Right atrium auricular region (tissue), 2 donors: Measurements from ENCODE around the gene SP1. TPM values are rescaled to one million over a fixed set of nuclear protein-coding genes. Genes with fewer than 3 reads are reported as not detected.

Source experiments
- DNase-seq: peaks from one replicate; pipeline ENCODE4 v3.0.0-alpha.2; 2019; ENCODE audit warnings: low spot score
- H3K27ac ChIP-seq, 2 donors: fragments of 200-600 bp; sonication (generic); 1 replicate in 1 of 2; 2 replicates in 1 of 2; pipeline ENCODE4 v1.5.1; 2016 to 2019
- H3K27me3 ChIP-seq, 2 donors: fragments of 200-600 bp; sonication (generic); one replicate each; pipeline versions ENCODE4 v1.5.1 to v1.6.0; 2017 to 2019
- H3K36me3 ChIP-seq: fragments of 200-600 bp; sonication (generic); one replicate; pipeline ENCODE4 v1.5.1; 2016
- H3K4me1 ChIP-seq, 2 donors: fragments of 200-600 bp; sonication (generic); one replicate each; pipeline versions ENCODE4 v1.5.1 to v1.6.0; 2017 to 2019
- H3K4me3 ChIP-seq, 2 donors: fragments of 200-600 bp; sonication (generic); 1 replicate in 1 of 2; 2 replicates in 1 of 2; pipeline ENCODE4 v1.5.1; 2017 to 2019; ENCODE audit warnings: mild to moderate bottlenecking in 1 of 2, moderate library complexity in 1 of 2
- H3K9me3 ChIP-seq, 2 donors: fragments of 200-600 bp; sonication (generic); one replicate each; pipeline ENCODE4 v1.5.1; 2019
- CTCF ChIP-seq, 2 donors: fragments of 200-600 bp; sonication (generic); IDR thresholded peaks; one replicate each; pipeline ENCODE4 v1.5.1; 2019; ENCODE audit warnings: antibody characterized with exemption in 2 of 2
- total RNA-seq, 2 donors: library from RNA; depleted of rRNA; stranded (reverse); fragments of >200 nt; gene quantifications; one replicate each; pipeline ENCODE4 v1.1.0, GENCODE V29; 2016

The SP1 gene
- total RNA-seq, 2 donors from 2014 or later, result 21.2 to 36.6 TPM

- Histone ChIP-seq H3K27me3 (no peaks in the 10 kb centered on the region), H3K36me3 (peaks cover 100% of the 10 kb centered on the region), H3K9me3 (no peaks in the 10 kb centered on the region), H3K4me3 (no peak overlapping the region), H3K27ac (no peak overlapping the region), H3K4me1 (peaks cover 0 to 67% of the 10 kb centered on the region in 2 donors)
- DNase-seq, result no peak
- no peak for TF ChIP-seq CTCF (IDR thresholded peaks at IDR 0.05)
Observed at GRCh38 chr12:53463802-53464560, 84.0 kb downstream of the SP1 start.

GRCh38 chr12:53464685-53465418 lies 84.9 kb downstream of the SP1 start:
- H3K27ac ChIP-seq, result no peak overlapping the region
- no peak overlapping the region for H3K4me3 ChIP-seq
- H3K27me3 ChIP-seq, result no peaks in the 10 kb centered on the region
- no peak for TF ChIP-seq CTCF (IDR thresholded peaks at IDR 0.05)
- H3K36me3 ChIP-seq, result peaks cover 100% of the 10 kb centered on the region
- peaks cover 0 to 71% of the 10 kb centered on the region in 2 donors for H3K4me1 ChIP-seq
- no peak for DNase-seq
- no peaks in the 10 kb centered on the region for H3K9me3 ChIP-seq

GRCh38 chr12:53465679-53466078 lies 85.7 kb downstream of the SP1 start:
- no peak for TF ChIP-seq CTCF (IDR thresholded peaks at IDR 0.05)
- no peak overlapping the region for H3K4me3 ChIP-seq
- H3K4me1 ChIP-seq, result peaks cover 0 to 64% of the 10 kb centered on the region in 2 donors
- no peak for DNase-seq
- H3K36me3 ChIP-seq, result peaks cover 100% of the 10 kb centered on the region
- no peak overlapping the region for H3K27ac ChIP-seq
- no peaks in the 10 kb centered on the region for H3K27me3 ChIP-seq
- H3K9me3 ChIP-seq, result no peaks in the 10 kb centered on the region

Other genes starting within 250 kb of the SP1 start
- gene ZNF740, start 199.5 kb upstream of the SP1 start, total RNA-seq, result 1 to 10 TPM; 5.9 to 7.4 TPM
- 1 to 10 TPM; 3.4 to 4.9 TPM for gene CSAD, start 199.3 kb upstream of the SP1 start, total RNA-seq
- under 1 TPM in 1 of 2 donors, not detected in 1; 0.47 TPM for gene ITGB7, start 172.9 kb upstream of the SP1 start, total RNA-seq
- gene RARG, start 148.0 kb upstream of the SP1 start, total RNA-seq, result 10 to 100 TPM; 14.8 to 15.0 TPM
- under 1 TPM; 0.12 to 0.59 TPM for gene ESPL1, start 111.9 kb upstream of the SP1 start, total RNA-seq
- gene PFDN5, start 84.6 kb upstream of the SP1 start, total RNA-seq, result 100 to 1,000 TPM; 416 to 549 TPM
- gene MYG1, start 80.5 kb upstream of the SP1 start, total RNA-seq, result 10 to 100 TPM; 26.9 to 28.3 TPM
- gene AAAS, start 58.6 kb upstream of the SP1 start, total RNA-seq, result 10 to 100 TPM; 30.4 to 30.8 TPM
- not detected for gene SP7, start 43.8 kb upstream of the SP1 start, total RNA-seq
- gene AMHR2, start 43.7 kb downstream of the SP1 start, total RNA-seq, result under 1 TPM; 0.37 to 0.47 TPM
- 10 to 100 TPM; 38.8 to 60.6 TPM for gene PRR13, start 61.6 kb downstream of the SP1 start, total RNA-seq
- 100 to 1,000 TPM; 288 to 378 TPM for gene PCBP2, start 71.9 kb downstream of the SP1 start, total RNA-seq
- 1 to 10 TPM; 2.6 to 9.8 TPM for gene MAP3K12, start 119.3 kb downstream of the SP1 start, total RNA-seq
- 10 to 100 TPM; 11.1 to 18.9 TPM for gene TARBP2, start 121.1 kb downstream of the SP1 start, total RNA-seq
- gene NPFF, start 127.3 kb downstream of the SP1 start, total RNA-seq, result not detected
- 10 to 100 TPM; 22.1 to 24.7 TPM for gene ATF7, start 246.2 kb downstream of the SP1 start, total RNA-seq